IMR-90 (cell line): ENCODE results near the gene DSC3. TPM values are rescaled to one million over a fixed set of nuclear protein-coding genes. Genes with fewer than 3 reads are reported as not detected.

Source experiments
- ATAC-seq: fragments of 200-7000 bp; cut with Tn5 transposase; 2 replicates; pipeline ENCODE4 v1.9.1; 2020; ENCODE audit warnings: low read depth, mild to moderate bottlenecking, moderate library complexity
- BruUV-seq: library from RNA; stranded (reverse); fragments of 400-500 nt; replicated peaks from 2 replicates; lab custom pipeline; 2021; lab: Mats Ljungman, UMichigan
- CTCF ChIA-PET: fragments of 300-600 bp; formaldehyde crosslinking; extraction: SDS; loops from one replicate; lab custom pipeline; 2021; ENCODE audit warnings: antibody characterized with exemption; lab: Yijun Ruan, JAX
- POLR2A ChIA-PET: fragments of 300-600 bp; sonication (Branson Sonifier 250); formaldehyde crosslinking; loops from one replicate; lab custom pipeline; 2022; ENCODE audit warnings: antibody characterized with exemption; ENCODE audit not compliant: unreplicated experiment; lab: Charles Lee
- DNase-seq: peaks from one replicate; pipeline ENCODE4 v3.0.0; 2013
- H2AFZ ChIP-seq: replicated peaks from 2 replicates; pipeline ENCODE3; 2013; ENCODE audit warnings: low read length, mild to moderate bottlenecking; ENCODE audit not compliant: poor library complexity
- H2AK5ac ChIP-seq: 2 replicates; pipeline ENCODE4 v1.6.1; 2013; ENCODE audit warnings: low read depth, low read length, inconsistent platforms
- H2AK9ac ChIP-seq: replicated peaks from 2 replicates; pipeline ENCODE3; 2013; ENCODE audit warnings: mild to moderate bottlenecking, low read depth, low read length, moderate library complexity; ENCODE audit not compliant: poor library complexity
- H2BK120ac ChIP-seq: 2 replicates; pipeline ENCODE4 v1.6.1; 2013; ENCODE audit warnings: low read depth, low read length, inconsistent platforms
- H2BK15ac ChIP-seq: 3 replicates; pipeline ENCODE4 v1.6.1; 2013; ENCODE audit warnings: low read depth, low read length, inconsistent platforms
- H2BK20ac ChIP-seq: 2 replicates; pipeline ENCODE4 v1.6.1; 2013; ENCODE audit warnings: low read depth, mild to moderate bottlenecking, inconsistent platforms, low read length, moderate library complexity
- H2BK5ac ChIP-seq: 2 replicates; pipeline ENCODE4 v1.6.1; 2013; ENCODE audit warnings: mild to moderate bottlenecking, low read depth, low read length, inconsistent platforms; ENCODE audit not compliant: poor library complexity, severe bottlenecking
- H3K14ac ChIP-seq: replicated peaks from 2 replicates; pipeline ENCODE4 v1.6.1; 2013; ENCODE audit warnings: low read depth, low read length, inconsistent platforms
- H3K18ac ChIP-seq: 2 replicates; pipeline ENCODE4 v1.6.1; 2013; ENCODE audit warnings: low read depth, low read length, control low read depth
- H3K23ac ChIP-seq: 2 replicates; pipeline ENCODE4 v1.6.1; 2013; ENCODE audit warnings: low read depth, low read length, inconsistent platforms
- H3K27ac ChIP-seq: 2 replicates; pipeline ENCODE4 v1.5.1; 2013; ENCODE audit warnings: mild to moderate bottlenecking, control low read depth, low read length; ENCODE audit not compliant: insufficient read depth
- H3K27me3 ChIP-seq: 2 replicates; pipeline ENCODE4 v1.6.1; 2013; ENCODE audit warnings: low read length; ENCODE audit not compliant: control insufficient read depth, insufficient read depth
- H3K36me3 ChIP-seq: 2 replicates; pipeline ENCODE4 v1.6.1; 2013; ENCODE audit warnings: low read length, mixed read lengths; ENCODE audit not compliant: control insufficient read depth, insufficient read depth
- H3K4ac ChIP-seq: 2 replicates; pipeline ENCODE4 v1.6.1; 2013; ENCODE audit warnings: low read depth, low read length, inconsistent platforms
- H3K4me1 ChIP-seq: 2 replicates; pipeline ENCODE4 v1.6.1; 2013; ENCODE audit warnings: low read length, mixed read lengths; ENCODE audit not compliant: control insufficient read depth, insufficient read depth
- H3K4me2 ChIP-seq: 2 replicates; pipeline ENCODE4 v1.6.1; 2013; ENCODE audit warnings: low read depth, mild to moderate bottlenecking, control low read depth, low read length, moderate library complexity
- H3K4me3 ChIP-seq: 2 replicates; pipeline ENCODE4 v1.5.1; 2013; ENCODE audit warnings: low read depth, mild to moderate bottlenecking, control low read depth, low read length, moderate library complexity; ENCODE audit not compliant: insufficient read depth
- H3K56ac ChIP-seq: 2 replicates; pipeline ENCODE4 v1.6.1; 2013; ENCODE audit warnings: low read length, inconsistent platforms; ENCODE audit not compliant: insufficient read depth; ENCODE audit errors: extremely low read depth
- H3K79me1 ChIP-seq, 2 experiments: 2 replicates each; pipeline ENCODE4 v1.6.1; 2013; ENCODE audit warnings: low read length in 2 of 2, inconsistent platforms in 1 of 2, low read depth in 1 of 2
- H3K9ac ChIP-seq: 2 replicates; pipeline ENCODE4 v1.6.1; 2013; ENCODE audit warnings: low read depth, low read length, control low read depth
- H3K9me1 ChIP-seq: 2 replicates; pipeline ENCODE4 v1.6.1; 2013; ENCODE audit warnings: low read length, inconsistent platforms; ENCODE audit not compliant: insufficient read depth
- H3K9me3 ChIP-seq: 2 replicates; pipeline ENCODE4 v1.6.1; 2013; ENCODE audit warnings: low read length; ENCODE audit not compliant: control insufficient read depth, insufficient read depth
- H4K20me1 ChIP-seq: 2 replicates; pipeline ENCODE4 v1.6.1; 2013; ENCODE audit warnings: low read length, inconsistent platforms; ENCODE audit not compliant: insufficient read depth
- H4K5ac ChIP-seq: 2 replicates; pipeline ENCODE4 v1.6.1; 2013; ENCODE audit warnings: mild to moderate bottlenecking, low read depth, low read length, control low read depth
- H4K8ac ChIP-seq, 2 experiments: 2 replicates each; pipeline ENCODE4 v1.6.1; 2013; ENCODE audit warnings: low read depth in 2 of 2, low read length in 2 of 2, control low read depth in 1 of 2, inconsistent platforms in 1 of 2
- H4K91ac ChIP-seq: 2 replicates; pipeline ENCODE4 v1.6.1; 2013; ENCODE audit warnings: low read depth, low read length, inconsistent platforms; ENCODE audit not compliant: insufficient read depth
- CEBPB ChIP-seq: IDR thresholded peaks from 2 replicates; pipeline ENCODE4 v1.6.1; 2012; ENCODE audit warnings: low read depth, low read length, improper control_type of control experiment
- RAD21 ChIP-seq: IDR thresholded peaks from 2 replicates; pipeline ENCODE4 v1.6.1; 2012; ENCODE audit warnings: low read length, improper control_type of control experiment
- WGBS, 2 experiments: methylation state at CpG; one replicate each; pipeline versions ENCODE4 v1.1.5 to v1.1.7; 2013; ENCODE audit warnings: missing lambda C conversion rate in 2 of 2; ENCODE audit not compliant: insufficient read length in 1 of 2; ENCODE audit errors: extremely low coverage in 2 of 2; 5-methylcytosine and 5-hydroxymethylcytosine counted together
- dilution Hi-C: fragments of 300-500 bp; cut with HindIII; formaldehyde crosslinking; loops from one replicate; pipeline ENCODE4 v1.14.3; 2018; ENCODE audit warnings: low sequenced_read_pairs; ENCODE audit not compliant: unreplicated experiment
- in situ Hi-C: fragments of 300-500 bp; cut with MboI; formaldehyde crosslinking; loops from 3 replicates; pipeline ENCODE4 v1.14.3; 2019; ENCODE audit warnings: low sequenced_read_pairs, inconsistent platforms, mixed read lengths
- intact Hi-C: fragments of 100-400 bp; cut with micrococcal nuclease; formaldehyde crosslinking; loops from 2 replicates; pipeline ENCODE4 v1.10.0; 2022
- polyA plus RNA-seq, 3 experiments: library from polyadenylated mRNA; depleted of rRNA; stranded (reverse); fragments of >200 nt; gene quantifications; 2 replicates each; pipeline ENCODE4 v1.2.3, GENCODE V29; 2012; ENCODE audit warnings: low replicate concordance in 1 of 3
- total RNA-seq: library from RNA; depleted of rRNA; stranded (reverse); fragments of >200 nt; gene quantifications from 2 replicates; pipeline ENCODE4 v1.2.3, GENCODE V29; 2012
- TF ChIP-seq, protein P1 (sequence below): fragments of 150-350 bp; IDR thresholded peaks from 2 replicates; pipeline ENCODE4 v1.6.1; 2016; ENCODE audit warnings: low read depth, mild to moderate bottlenecking, low read length, moderate library complexity, borderline replicate concordance

DSC3 gene
- total and polyA plus RNA-seq, 2 of the 4 experiments (the other 2 are of a cell fraction), result under 0.01 to 0.09 TPM

GRCh38 chr18:31045599-31045998 is 3.1 kb upstream of the DSC3 start:
- Histone ChIP-seq H3K27me3 (peaks cover 21% of the 10 kb centered on the region), H2AK9ac (no peak overlapping the region), H3K9me3 (peaks cover 8% of the 10 kb centered on the region), H2BK120ac (no peak overlapping the region), H3K23ac (no peak overlapping the region), H3K4me2 (no peak overlapping the region), H4K20me1 (no peaks in the 10 kb centered on the region), H4K5ac (no peak overlapping the region), H3K9me1 (no peaks in the 10 kb centered on the region), H2BK5ac (no peak overlapping the region), H3K18ac (no peak overlapping the region), H3K9ac (no peak overlapping the region), H4K91ac (no peak overlapping the region), H3K4me3 (no peak overlapping the region), H2BK15ac (no peak overlapping the region), H3K4me1 (no peaks in the 10 kb centered on the region), H3K4ac (no peak overlapping the region), H3K27ac (no peak overlapping the region), H3K56ac (no peak overlapping the region), H3K14ac (no peak overlapping the region), H2AFZ (no peak overlapping the region), H3K36me3 (no peaks in the 10 kb centered on the region), H2BK20ac (no peak overlapping the region), H3K79me1 (no peaks in the 10 kb centered on the region), H2AK5ac (no peak overlapping the region), H4K8ac (no peak overlapping the region)
- ChIA-PET POLR2A (no interaction called here), CTCF (no interaction called here)
- TF ChIP-seq RAD21, result no peak
- TF ChIP-seq CEBPB, result no peak
- TF ChIP-seq, protein P1, sequence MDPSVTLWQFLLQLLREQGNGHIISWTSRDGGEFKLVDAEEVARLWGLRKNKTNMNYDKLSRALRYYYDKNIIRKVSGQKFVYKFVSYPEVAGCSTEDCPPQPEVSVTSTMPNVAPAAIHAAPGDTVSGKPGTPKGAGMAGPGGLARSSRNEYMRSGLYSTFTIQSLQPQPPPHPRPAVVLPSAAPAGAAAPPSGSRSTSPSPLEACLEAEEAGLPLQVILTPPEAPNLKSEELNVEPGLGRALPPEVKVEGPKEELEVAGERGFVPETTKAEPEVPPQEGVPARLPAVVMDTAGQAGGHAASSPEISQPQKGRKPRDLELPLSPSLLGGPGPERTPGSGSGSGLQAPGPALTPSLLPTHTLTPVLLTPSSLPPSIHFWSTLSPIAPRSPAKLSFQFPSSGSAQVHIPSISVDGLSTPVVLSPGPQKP, result no peak
- in situ Hi-C loops, result no loop called here
- dilution Hi-C loops, result no loop called here
- DNase-seq (no peak), ATAC-seq (no peak)
- WGBS, 2 experiments, result no CpG with 5 or more reads among the region's 6 CpGs
- intact Hi-C loops, result no loop called here
- no TSS peak for BruUV-seq
